Left ventricle myocardium inferior (tissue), 1 donor: Measurements from ENCODE around the gene CABLES1. TPM values are rescaled to one million over a fixed set of nuclear protein-coding genes. Genes with fewer than 3 reads are reported as not detected.

Source experiments
- DNase-seq: peaks from one replicate; pipeline ENCODE4 v3.0.0-alpha.2; 2020
- H3K27ac ChIP-seq: fragments of 200-600 bp; replicated peaks from 2 replicates; pipeline ENCODE4 v1.8.0; 2021
- H3K27me3 ChIP-seq: fragments of 200-600 bp; 2 replicates; pipeline ENCODE4 v1.8.0; 2021; ENCODE audit warnings: low read depth
- H3K36me3 ChIP-seq: fragments of 200-600 bp; 2 replicates; pipeline ENCODE4 v1.8.0; 2021
- H3K4me1 ChIP-seq: fragments of 200-600 bp; 2 replicates; pipeline ENCODE4 v1.8.0; 2021
- H3K4me3 ChIP-seq: fragments of 200-600 bp; 2 replicates; pipeline ENCODE4 v1.8.0; 2021; ENCODE audit warnings: mild to moderate bottlenecking, moderate library complexity
- H3K9me3 ChIP-seq: fragments of 200-600 bp; replicated peaks from 2 replicates; pipeline ENCODE4 v1.8.0; 2021
- intact Hi-C: fragments of 100-400 bp; cut with micrococcal nuclease; formaldehyde crosslinking; loops from one replicate; pipeline ENCODE4 v1.11.0; 2022
- total RNA-seq: library from RNA; stranded (reverse); fragmentation: NEBNext Ultra II Directional; extraction: Animal tissue kit (Norgen Biotek cat#: 25700); gene quantifications from one replicate; pipeline ENCODE4 v1.2.1, GENCODE V29; 2021
- TF ChIP-seq, protein P1 (sequence below): fragments of 200-600 bp; IDR thresholded peaks from 2 replicates; pipeline ENCODE4 v1.8.0; 2021; ENCODE audit warnings: antibody characterized with exemption, mild to moderate bottlenecking, borderline replicate concordance
- donor health status: DM: no; HTN: yes; CAD: no; lungs with severe emphysema.

The CABLES1 gene
- total RNA-seq, 1 donor from 2014 or later = 2.7 TPM

DNA sequence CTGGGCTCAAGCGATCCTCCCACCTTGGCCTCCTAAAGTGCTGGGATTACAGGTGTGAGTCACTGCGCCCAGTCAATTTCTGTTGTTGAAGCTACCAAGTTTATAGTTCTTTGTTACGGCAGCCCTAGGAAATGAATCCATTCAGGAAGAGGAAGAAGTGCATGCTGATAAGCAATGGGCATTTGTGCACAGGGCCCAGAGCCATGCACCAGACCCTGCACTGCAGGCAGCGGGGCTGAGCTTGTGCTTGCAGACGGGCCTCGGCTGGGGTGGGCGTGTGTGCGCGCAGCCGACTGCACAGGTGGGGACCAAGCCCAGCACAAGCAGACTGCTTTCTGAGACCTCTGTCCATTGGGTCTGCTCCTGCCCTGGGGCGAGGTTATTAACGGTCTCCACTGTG is 144.6 kb downstream of the CABLES1 start:
- DNase-seq = no peak
- Histone ChIP-seq H3K4me1 (peaks cover 20% of the 10 kb centered on the region), H3K36me3 (peaks cover 6% of the 10 kb centered on the region), H3K27me3 (no peaks in the 10 kb centered on the region), H3K27ac (no peak overlapping the region), H3K4me3 (no peak overlapping the region), H3K9me3 (peaks cover 11% of the 10 kb centered on the region)
- intact Hi-C loops = no loop called here
- TF ChIP-seq, protein P1, sequence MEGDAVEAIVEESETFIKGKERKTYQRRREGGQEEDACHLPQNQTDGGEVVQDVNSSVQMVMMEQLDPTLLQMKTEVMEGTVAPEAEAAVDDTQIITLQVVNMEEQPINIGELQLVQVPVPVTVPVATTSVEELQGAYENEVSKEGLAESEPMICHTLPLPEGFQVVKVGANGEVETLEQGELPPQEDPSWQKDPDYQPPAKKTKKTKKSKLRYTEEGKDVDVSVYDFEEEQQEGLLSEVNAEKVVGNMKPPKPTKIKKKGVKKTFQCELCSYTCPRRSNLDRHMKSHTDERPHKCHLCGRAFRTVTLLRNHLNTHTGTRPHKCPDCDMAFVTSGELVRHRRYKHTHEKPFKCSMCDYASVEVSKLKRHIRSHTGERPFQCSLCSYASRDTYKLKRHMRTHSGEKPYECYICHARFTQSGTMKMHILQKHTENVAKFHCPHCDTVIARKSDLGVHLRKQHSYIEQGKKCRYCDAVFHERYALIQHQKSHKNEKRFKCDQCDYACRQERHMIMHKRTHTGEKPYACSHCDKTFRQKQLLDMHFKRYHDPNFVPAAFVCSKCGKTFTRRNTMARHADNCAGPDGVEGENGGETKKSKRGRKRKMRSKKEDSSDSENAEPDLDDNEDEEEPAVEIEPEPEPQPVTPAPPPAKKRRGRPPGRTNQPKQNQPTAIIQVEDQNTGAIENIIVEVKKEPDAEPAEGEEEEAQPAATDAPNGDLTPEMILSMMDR = no peak

DNA sequence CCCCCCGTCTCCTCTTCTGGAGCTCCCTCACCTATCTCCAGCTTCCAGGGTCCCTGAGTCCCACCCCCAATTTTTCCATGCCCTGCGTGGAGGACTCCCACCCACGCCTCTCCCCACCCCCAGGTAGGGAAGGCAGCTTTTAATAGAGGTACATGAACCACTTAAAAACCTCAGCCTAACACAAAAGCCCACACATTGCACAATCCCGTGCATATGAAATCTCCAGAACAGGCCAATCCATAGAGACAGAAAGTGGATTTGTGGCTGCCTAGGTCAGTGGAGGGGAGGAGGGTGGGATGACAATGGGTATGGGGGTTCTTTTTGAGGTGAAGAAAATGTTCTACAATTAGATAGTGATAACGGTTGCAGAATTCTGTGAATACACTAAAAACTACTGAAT is 145.6 kb downstream of the CABLES1 start:
- TF ChIP-seq, protein P1 = no peak
- H3K4me3 ChIP-seq = no peak overlapping the region
- H3K4me1 ChIP-seq = peaks cover 12% of the 10 kb centered on the region
- H3K9me3 ChIP-seq = peaks cover 11% of the 10 kb centered on the region
- H3K36me3 ChIP-seq = peaks cover 6% of the 10 kb centered on the region
- H3K27ac ChIP-seq = no peak overlapping the region
- intact Hi-C loops = no loop called here
- no peak for DNase-seq
- H3K27me3 ChIP-seq = no peaks in the 10 kb centered on the region

GRCh38 chr18:23281626-23282436 is 146.5 kb downstream of the CABLES1 start:
- Histone ChIP-seq H3K27me3 (no peaks in the 10 kb centered on the region), H3K9me3 (peaks cover 11% of the 10 kb centered on the region), H3K4me3 (no peak overlapping the region), H3K4me1 (peaks cover 2% of the 10 kb centered on the region), H3K27ac (no peak overlapping the region), H3K36me3 (peaks cover 6% of the 10 kb centered on the region)
- TF ChIP-seq, protein P1 = no peak
- no peak for DNase-seq
- intact Hi-C loops = no loop called here

GRCh38 chr18:23282437-23282781 is 147.1 kb downstream of the CABLES1 start:
- TF ChIP-seq, protein P1 = no peak
- no peaks in the 10 kb centered on the region for H3K27me3 ChIP-seq
- no peaks in the 10 kb centered on the region for H3K4me1 ChIP-seq
- peaks cover 3% of the 10 kb centered on the region for H3K36me3 ChIP-seq
- DNase-seq = no peak
- H3K4me3 ChIP-seq = no peak overlapping the region
- no peak overlapping the region for H3K27ac ChIP-seq
- intact Hi-C loops = no loop called here
- peaks cover 6% of the 10 kb centered on the region for H3K9me3 ChIP-seq

DNA sequence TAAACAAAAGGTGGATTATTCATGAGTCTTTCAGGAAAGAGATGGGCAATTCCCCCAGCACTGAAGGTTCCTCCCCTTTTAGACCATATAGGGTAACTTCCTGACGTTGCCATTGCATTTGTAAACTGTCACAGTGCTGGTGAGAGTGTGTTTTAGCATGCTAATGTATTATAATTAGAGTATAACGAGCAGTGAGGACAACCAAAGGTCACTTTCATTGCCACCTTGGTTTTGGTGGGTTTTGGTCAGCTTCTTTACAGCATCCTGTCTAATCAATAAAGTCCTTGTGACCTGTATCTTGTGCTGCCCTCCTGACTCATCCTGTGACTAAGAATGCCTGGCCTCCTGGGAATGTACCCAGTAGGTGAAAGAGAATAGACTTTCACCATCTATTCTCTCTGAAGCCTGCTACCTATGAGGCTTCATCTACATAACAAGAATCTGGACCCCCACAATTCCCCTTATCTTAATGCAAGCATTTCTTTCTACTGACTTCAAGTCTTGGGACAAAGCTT is 148.7 kb downstream of the CABLES1 start:
- H3K9me3 ChIP-seq = no peaks in the 10 kb centered on the region
- DNase-seq = no peak
- no peaks in the 10 kb centered on the region for H3K4me1 ChIP-seq
- H3K27ac ChIP-seq = no peak overlapping the region
- TF ChIP-seq, protein P1 = no peak
- no peaks in the 10 kb centered on the region for H3K27me3 ChIP-seq
- H3K4me3 ChIP-seq = no peak overlapping the region
- no peaks in the 10 kb centered on the region for H3K36me3 ChIP-seq
- intact Hi-C loops = no loop called here
